T-helper 1 cell (primary cell): ENCODE data around the gene MEIKIN.

Source experiments
- DNase-seq, 5 donors: peaks; one replicate each; pipeline ENCODE4 v3.0.0-alpha.2; 2012 to 2020

Gene MEIKIN

DNA sequence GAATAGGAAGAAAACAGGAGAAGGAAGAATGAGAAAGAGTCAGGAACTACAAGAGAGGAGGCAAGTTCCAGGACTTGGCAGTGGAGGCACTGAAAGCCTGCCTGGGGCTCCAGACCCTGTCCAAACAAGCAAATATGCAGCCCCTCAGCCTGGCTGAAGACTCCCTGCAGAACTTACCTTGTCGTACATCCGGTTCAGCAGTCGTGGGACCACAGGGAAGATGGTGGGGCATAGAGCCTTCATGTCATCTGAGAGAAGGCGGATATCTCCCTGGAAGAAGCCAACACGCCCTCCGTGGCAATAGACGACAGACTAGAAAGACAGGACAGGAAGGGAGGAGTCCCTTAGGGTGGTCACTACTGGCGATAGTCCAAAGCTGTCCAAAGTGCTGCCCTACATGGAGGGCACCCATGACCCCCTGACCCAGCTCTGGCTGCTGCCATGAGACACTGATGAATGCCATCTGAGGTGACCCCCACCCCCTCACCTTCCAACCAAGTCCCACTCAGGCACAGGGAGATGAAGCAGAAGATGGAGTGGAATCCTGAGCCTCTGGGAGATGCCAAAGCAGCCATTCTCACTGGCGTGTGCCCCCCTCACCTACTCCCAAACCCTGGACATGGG lies 27.7 kb upstream of the MEIKIN start:
- no peak for DNase-seq

DNA sequence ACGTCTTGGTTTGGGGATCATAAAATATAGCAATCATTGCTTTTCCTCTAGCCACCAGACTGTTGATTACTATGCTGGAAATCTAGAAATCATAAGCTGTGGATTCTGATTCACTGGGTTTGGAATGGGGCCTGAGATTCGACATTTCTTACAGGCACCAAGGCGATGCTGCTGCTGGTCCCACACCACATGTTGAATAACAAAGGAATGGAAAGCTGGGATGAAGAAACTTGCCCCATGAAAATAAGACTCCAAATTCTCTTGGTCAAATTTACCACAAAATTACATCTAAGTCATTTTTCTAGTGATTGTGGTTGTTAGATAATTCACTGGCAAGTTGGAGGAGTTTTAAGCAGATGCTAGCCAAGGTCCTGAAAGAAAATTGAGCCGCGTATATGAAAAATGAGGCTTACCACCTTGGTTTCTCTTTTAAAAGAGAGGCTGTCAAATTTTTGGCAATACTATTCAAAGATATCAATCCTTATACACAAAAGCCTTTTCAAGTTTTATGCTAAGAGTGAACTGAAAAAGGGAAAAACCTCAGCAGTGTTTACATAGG lies 23.0 kb upstream of the MEIKIN start:
- DNase-seq, result no peak

DNA sequence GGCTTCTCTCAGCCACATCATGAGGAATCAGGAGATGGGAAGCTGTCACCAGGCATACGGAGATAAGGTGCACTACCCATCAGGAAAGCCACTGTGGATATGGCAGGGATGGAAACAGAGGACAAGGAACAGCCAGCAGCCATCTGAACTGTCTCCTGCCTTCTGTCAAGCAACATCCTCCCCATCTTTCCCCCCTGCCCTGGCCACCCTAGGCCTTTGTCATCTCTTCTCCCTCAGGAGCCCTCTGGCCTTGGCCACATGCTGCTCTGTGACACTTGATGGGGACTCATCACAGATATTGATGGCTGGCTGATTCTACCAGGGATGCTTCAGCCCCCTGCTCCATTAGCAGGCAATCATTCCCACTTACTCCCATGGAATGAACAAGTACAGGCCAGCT lies 21.1 kb upstream of the MEIKIN start:
- no peak for DNase-seq

DNA sequence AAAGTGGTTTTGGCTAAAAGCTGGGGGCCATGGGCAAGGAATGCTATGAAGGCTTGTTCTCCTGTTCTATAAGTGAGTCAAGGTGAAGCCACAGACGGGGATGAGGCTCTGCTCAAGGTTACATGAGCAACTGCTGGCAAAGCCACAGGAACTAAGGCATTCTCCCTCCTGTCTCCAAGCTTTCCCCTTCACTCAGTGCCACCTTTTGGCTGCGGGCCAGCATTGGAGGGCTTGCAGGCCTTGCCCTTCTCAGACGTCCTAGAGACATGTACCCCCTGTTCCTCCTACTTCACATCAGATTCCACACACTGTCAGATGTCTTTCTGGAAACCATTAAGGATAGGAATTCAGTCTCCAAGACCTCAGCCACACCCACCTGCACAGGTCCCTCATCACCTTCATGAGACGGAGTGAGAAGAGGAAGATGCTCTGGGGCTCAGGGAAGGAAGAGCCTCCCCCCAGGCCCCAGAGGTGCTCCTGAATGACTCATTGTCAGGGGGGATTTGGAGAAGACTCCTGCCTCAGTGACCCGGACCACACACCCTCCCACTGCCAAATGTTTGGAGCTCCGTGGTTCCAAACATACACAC lies 20.5 kb upstream of the MEIKIN start:
- no peak for DNase-seq

DNA sequence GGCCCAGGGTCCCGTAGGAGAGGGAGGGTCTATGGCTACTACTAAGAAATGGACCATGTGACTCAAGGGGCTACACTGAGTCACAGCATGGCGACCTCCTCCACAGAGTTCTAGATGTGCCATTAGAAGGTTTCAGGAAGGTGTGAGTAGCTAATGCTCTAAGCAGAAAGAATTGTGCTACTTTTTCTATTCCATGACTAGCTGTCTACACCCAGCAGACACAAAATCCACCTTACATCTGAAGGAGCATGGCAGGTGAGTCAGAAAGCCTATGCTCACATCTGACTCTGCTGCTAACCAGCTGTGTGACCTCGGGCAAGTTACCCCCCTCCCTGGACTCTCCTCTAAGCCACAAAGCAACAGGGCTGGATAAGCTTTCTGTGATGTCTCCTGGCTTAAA lies 14.4 kb upstream of the MEIKIN start:
- DNase-seq, result no peak

DNA sequence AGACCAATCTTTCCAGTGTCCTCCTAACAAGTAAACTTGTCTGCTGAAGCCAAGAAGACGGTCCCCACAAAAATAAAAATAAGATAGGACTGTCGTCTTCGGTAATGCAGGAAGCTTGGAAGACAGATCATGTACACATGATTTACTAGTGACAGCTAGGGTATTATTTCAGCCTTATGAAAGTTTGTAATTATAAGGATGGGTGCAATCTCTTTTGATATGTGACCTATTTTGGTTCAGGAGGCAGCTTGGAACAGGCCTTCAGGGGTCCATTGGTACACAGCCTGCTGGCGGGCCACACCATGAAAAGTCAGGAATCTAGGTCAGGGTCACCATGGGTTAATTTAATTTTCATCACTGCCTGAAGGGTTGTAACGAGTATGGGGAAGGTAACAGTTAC lies 13.7 kb upstream of the MEIKIN start:
- DNase-seq, result no peak

DNA sequence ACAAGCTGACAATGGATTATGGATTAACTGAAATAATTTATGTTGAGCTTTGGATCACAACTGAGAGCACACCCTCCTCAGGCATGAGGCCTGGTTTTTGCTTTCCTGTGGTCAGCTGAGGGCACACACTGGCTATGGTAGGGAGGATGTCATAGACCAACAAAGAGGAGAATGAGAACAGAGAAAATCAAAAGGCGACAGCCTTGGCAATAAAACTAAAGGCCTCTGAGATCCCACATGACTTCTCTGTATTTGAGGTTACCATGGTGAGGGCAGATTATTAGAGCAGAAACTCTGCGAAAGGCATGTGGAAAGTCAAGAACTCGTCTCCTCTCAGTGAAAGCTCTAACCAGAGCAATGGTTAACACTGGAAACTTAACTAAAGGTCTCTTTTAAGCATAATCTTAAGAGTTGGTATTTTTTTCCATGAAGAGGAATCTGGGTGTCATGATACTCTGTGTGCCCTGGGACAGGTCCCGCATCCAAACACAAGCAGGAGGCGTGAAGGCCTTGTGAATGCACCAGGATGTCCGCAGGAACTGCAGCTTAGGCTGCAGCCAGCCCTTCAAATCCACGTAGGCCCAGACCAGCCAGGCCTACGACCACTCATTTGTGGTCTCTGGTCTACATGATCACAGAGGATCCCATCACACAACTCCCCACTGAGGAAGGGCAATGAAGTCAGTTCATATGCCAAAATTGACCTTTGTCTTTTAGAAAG lies 12.4 kb upstream of the MEIKIN start:
- no peak for DNase-seq

DNA sequence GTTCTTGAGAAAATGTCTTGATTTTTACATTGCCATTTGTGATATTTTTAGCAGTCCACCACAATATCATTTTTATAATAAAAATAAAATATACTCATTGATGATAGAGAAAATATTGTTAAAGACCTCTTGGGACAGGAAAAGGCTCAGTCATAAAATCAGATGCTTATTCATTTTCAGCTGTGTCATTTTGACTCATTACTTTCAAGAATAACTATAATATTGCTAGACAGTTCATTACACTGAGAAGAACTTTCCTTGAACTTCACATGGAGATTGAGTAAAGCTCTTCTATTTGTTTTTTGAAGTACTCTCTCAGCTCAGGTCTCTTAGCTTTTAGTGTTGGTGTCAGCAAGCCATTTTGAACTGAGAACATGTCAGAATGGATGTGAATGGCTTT lies 8.5 kb upstream of the MEIKIN start:
- peak in 1 of 5 donors; percentile 33 for DNase-seq

DNA sequence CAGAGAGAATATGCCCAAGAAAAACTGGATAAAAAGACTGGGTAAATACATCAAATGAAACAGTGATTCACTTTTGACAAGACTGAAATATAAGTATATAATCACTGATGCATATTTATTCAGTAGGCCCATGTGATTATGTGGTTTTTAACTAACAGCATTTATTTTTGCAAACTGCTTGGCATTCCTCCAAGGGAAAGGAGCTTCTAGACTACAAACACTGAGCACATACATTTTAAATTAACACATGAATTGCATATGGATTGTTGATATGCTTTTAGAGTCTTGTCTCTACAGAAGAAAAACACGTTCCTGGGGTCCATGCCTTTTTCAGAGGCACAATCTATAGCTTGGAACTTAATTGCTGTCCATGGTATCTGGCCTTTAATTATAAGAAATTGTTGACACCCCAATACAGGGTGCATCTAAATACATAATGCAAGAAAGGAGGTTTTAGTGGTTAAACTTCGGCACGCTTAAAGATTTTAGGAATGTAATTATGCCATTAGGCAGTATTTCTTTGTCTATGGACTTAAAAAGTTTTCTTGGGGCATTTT lies 6.9 kb upstream of the MEIKIN start:
- DNase-seq, result no peak

DNA sequence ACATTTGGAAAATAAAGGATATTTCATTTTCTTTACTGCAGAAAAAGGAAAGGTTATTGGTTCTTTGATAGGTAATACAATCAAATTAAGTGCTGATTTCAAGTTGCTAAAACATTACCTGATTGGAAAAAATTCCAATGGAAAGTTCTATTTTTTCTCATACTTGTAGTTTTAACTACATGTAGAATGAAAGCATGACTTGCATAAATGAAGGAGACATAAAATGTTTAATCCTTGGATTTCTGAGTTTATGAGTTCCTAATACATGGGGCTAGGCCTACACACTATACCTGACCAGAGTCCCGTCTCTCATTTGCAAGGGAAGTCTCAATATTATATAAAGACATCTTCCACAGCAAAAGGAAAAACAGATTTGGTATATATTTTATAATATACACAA lies 5.2 kb upstream of the MEIKIN start:
- DNase-seq, result no peak

DNA sequence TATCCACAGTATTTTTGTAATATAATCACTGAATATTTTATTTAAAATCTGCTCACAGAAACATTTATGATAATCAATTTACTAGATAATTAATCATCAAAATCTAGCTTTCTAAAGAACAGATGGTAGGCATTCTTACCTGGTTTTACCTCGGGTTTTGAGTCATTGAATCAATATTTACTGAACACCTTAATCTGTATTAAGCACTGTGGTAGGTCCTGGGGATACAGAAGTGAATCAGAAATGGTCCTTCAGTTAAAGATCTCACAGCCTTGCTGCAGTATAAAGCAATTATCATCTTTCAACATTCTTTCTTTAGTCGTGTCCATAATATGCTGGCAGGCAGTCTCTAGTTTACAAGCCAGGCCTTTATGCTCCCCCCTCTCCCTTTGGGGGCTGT lies 2.0 kb upstream of the MEIKIN start:
- DNase-seq, result no peak

DNA sequence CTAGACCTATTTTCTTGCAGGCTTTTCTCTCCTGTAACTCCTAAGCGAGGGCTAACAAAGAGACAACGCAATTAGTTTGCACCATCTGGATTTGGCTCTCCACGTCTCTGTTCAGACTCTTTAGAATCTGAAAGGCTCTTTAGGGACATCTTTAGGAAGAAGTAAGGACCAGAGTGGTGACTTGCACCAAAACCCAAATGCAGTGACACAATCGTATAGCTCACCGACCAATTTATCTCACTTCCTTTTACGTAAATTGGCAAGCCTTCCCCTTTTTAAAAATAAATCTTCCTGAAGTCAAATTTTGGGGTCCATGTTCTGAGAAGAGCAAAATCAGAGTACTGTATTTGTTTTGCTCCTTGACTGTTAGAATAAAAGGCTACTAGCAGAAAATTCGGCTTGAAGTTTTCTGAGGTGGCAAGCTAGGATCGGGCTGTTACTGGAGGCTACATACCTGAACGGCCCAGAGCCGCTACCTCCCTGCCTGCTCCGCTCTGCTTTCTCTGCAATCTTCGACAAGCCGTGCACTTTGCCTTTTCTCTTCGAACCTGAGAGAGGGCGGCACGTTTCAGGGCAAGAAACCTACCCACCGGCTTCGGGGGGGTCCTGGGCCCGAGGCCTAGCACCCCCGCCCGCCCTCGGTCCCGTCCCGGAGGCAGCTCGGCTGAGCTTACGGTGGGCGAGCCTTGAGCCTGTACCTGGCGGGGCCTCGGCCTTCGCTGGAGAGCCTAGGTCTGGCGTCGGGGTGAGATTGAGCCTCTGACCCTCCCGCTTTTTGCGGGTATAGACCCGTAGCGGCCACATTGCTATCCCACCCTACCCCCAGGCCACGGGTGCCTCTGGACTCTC lies 537 bp downstream of the MEIKIN start:
- no peak for DNase-seq

DNA sequence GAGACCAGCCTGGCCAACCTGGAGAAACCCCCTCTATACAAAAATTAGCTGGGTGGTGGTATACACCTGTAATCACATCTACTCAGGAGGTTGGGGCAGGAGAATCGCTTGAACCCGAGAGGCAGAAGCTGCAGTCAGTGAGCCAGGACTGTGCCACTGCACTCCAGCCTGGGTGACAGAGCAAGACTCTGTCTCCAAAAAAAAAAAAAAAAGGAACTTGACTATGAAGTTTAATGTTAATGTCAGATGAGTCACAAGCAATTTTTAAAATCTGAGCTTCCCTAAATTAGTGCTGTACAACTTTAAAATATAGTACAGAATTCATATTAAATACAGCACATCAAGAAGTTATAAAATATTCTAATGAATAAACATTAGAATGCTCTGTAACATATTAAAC lies 1.5 kb downstream of the MEIKIN start:
- no peak for DNase-seq

DNA sequence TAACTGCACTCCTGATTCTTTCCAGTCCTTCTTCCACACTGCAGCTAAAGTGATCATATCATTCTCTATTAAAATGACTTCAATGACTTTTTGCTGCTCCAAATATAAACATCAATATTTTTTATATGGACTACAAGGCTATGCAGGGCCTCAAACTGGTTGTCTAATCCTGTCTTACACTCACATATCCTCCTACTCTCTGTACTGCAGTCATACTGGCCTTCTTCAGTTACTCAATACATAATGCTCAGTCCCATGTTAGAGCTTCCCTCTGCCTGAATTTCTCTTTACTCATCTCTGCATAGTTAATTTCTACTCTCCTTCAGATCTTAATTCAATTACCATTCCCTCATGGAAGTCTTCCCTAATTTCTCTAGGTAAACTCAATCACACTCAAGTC lies 3.4 kb downstream of the MEIKIN start:
- DNase-seq, result no peak

DNA sequence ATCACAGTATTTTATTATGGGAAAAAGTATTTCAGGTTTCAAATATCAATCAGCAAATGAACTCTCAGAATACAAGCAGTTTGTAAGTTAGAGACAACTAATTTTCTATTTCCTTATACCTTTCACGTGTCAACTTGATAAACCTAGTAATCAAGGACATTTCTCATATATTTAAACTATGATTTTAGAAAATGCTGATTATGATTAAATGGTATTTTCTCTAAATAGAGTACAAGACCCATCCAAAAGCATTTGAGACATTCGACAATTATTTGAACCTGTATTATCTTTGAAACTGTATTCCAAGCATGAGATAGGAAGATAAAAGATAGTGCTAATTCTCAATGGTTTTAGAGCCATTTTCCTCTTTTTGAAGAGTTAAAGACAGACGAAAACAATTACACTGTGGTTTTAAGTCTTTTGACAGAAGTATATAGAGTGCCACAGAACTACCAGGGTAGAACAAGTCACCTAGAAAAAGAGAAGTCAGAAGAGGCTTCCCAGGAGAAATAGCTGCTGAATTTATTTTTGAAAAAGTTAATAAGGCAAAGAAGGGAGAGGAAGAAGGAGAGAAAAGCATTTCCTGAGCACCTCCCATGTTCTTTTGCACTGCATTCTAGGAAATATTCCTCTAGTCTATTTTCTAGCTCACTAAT lies 5.6 kb downstream of the MEIKIN start:
- DNase-seq, result no peak

DNA sequence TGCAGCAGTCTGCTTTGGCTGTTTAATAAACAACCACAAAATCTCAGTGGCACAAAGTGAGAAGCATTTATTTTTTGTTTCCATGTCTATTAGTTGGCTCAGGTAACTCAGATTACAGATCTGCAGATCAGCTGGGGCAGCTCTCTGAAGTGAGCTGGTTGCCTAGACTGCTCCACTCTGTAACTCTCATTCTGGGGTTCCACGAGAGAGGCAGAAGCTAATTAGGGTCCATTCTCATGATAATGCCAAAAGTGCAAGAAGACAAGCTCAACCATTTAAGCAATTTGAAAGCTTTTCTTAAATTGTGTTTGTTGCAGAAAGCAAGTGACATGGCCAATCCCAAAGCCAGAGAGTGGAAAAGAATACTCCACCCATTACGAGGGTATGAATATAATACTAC lies 13.2 kb downstream of the MEIKIN start:
- DNase-seq, result no peak

DNA sequence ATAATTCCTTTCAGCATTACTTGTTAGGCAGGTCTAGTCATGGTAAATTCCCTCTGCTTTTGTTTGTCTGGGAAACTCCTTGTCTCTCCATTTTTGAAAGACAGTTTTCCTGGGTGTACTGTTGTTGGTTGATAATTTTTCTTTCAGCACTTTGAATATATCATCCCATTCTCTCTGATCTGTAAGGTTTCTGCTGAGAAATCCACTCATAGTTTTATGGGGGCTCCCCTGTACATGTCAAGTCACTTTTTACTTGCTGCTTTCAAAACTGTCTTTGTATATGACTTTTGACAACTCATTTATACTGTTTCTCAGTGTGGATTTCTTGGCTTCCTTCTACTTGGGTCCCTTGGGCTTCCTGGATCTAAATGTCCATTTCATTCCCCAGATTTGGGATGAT lies 16.5 kb downstream of the MEIKIN start:
- no peak for DNase-seq

DNA sequence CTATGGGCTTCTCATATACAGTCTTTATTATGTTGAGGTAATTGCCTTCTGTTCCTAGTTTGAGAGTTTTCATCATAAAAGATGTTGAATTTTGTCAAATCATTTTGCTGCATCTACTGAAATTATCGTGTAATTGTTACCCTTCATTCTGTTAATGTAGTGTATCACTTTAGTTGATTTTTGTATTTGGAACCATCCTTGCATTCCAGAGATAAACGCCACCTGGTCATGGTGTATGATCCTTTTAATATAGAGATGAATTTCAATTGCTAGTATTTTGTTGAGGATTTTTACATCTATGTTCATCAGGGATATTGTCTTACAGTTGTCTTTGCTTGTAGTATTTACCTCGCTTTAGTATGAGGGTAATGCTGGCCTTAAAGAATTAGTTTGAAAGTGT lies 19.3 kb downstream of the MEIKIN start:
- no peak for DNase-seq

DNA sequence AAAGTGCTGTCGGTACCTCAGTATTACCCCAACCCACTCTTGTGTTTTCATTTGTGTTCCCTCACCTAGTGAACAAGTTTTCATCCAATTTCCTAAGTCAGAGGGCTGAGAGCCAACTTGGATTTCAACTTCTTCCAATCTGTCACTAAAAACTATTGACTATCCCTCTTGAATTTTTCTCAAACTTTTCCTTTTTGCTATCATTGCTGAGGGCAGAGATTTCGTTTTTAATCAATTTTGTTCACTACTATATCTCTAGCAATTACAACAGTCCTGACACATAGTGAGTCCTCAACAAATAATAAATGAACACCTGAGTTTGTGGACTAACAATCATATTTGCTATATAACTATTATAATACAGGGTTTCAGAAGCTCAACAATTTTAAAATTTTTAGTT lies 29.0 kb downstream of the MEIKIN start:
- no peak for DNase-seq

DNA sequence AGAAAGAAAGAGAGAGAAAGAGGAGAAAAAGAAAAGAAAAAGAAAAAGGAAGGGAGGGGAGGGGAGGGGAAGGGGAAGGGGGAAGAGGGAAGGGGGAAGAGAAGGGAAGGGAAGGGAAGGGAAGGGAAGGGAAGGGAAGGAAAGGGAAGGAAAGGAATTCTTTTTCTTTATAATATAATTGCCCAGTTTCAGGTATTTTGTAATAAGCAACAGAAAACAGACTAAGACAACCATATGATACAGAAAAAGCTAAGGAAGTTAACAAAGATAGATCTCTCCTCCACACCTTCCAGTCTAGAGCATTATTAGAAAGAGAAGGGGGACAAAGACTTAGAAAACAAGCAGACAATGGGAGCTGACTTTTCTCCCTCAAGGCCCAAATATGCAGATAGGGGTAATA lies 31.0 kb downstream of the MEIKIN start:
- DNase-seq, result no peak

DNA sequence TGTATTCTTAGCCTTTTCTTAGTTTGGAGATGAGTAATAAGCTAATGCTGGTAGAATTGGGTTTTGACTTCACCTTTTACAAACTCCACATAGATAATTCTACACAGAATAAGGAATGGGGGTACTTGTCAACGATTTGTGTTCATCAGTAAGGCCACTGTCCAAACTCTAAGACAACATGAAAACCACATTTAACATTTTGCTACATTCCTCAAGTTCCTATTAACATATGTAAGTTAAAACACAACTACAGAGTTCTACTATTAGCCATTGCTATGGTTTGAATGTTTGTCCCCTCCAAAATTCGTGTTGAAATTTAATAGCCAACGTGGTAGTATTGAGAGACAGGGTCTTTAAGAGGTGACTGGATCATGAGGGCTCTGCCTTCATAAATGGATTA lies 31.9 kb downstream of the MEIKIN start:
- no peak for DNase-seq

DNA sequence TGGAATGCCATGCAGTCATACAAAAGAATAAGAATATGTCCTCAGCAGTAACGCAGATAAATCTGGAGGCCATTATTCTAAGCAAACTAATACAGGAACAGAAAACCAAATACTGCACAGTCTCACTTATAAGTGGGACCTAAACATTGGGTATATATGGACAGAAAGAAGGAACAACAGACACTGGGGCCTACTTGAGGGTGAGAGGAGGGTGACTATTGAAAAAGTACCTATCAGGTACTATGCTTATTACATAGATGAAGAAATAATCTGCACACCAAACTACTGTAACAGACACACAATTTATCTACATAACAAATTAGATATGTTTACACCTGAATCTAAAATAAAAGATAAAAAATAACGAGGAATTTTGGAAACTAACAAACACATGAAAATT lies 38.8 kb downstream of the MEIKIN start:
- DNase-seq, result no peak
